A549 (cell line): ENCODE results near the gene UNC5CL. TPM values are rescaled to one million over a fixed set of nuclear protein-coding genes. Genes with fewer than 3 reads are reported as not detected.

ENCODE experiments used
- ATAC-seq, 2 experiments: fragments of 200-7000 bp in 1 of 2; fragments of >200 bp in 1 of 2; cut with Nextera tagmentation in 1 of 2; cut with Tn5 transposase in 1 of 2; 3 replicates each; pipeline versions ENCODE4 v1.8.0 to v1.9.1; 2018 to 2020; ENCODE audit warnings: mild to moderate bottlenecking in 1 of 2, moderate library complexity in 1 of 2
- CTCF ChIA-PET: fragments of 300-600 bp; sonication (Branson Sonifier 250); formaldehyde crosslinking; extraction: SDS; loops from one replicate; lab custom pipeline; 2021; ENCODE audit warnings: antibody characterized with exemption, inconsistent platforms; lab: Yijun Ruan, JAX
- POLR2A ChIA-PET: fragments of 350-600 bp; formaldehyde crosslinking; extraction: SDS; loops from one replicate; lab custom pipeline; 2021; ENCODE audit warnings: antibody characterized with exemption, inconsistent platforms; lab: Yijun Ruan, JAX
- DNase-seq, 2 experiments: peaks; one replicate each; pipeline versions ENCODE4 v3.0.0 to v3.0.0-alpha.2; 2011 to 2016; ENCODE audit warnings: low read depth in 1 of 2, low spot score in 1 of 2
- FAIRE-seq: peaks from 2 replicates; lab custom pipeline; 2011; peaks lifted over from hg19 to GRCh38; lab: Jason Lieb, UNC
- H3K27ac ChIP-seq, 2 experiments: fragments of >200 bp; sonication (Bioruptor Twin); formaldehyde crosslinking; 3 replicates each; pipeline ENCODE4 v1.5.1; 2016 to 2017
- H3K4me1 ChIP-seq: fragments of >200 bp; sonication (Bioruptor Twin); formaldehyde crosslinking; 3 replicates; pipeline ENCODE4 v1.6.1; 2016
- H3K4me2 ChIP-seq: fragments of >200 bp; sonication (Bioruptor Twin); formaldehyde crosslinking; 3 replicates; pipeline ENCODE4 v1.6.1; 2016
- H3K4me3 ChIP-seq: fragments of >200 bp; sonication (Bioruptor Twin); formaldehyde crosslinking; 3 replicates; pipeline ENCODE4 v1.5.1; 2016
- H3K9me3 ChIP-seq: fragments of >200 bp; sonication (Bioruptor Twin); formaldehyde crosslinking; 3 replicates; pipeline ENCODE4 v1.6.1; 2016
- BCL3 ChIP-seq: fragments of >200 bp; sonication (Bioruptor Twin); formaldehyde crosslinking; IDR thresholded peaks from 3 replicates; pipeline ENCODE4 v1.6.1; 2016
- BHLHE40 ChIP-seq: IDR thresholded peaks from 2 replicates; pipeline ENCODE4 v1.6.1; 2012; ENCODE audit warnings: low read depth, low read length, inconsistent platforms
- CHD4 ChIP-seq: fragments of 200-600 bp; sonication (generic); IDR thresholded peaks from 2 replicates; pipeline ENCODE4 v1.6.1; 2016; ENCODE audit warnings: antibody characterized with exemption, mild to moderate bottlenecking, borderline replicate concordance
- CTCF ChIP-seq: fragments of >200 bp; sonication (Bioruptor Twin); formaldehyde crosslinking; IDR thresholded peaks from 3 replicates; pipeline ENCODE4 v1.5.1; 2016
- EHF ChIP-seq: fragments of 250-450 bp; sonication (Bioruptor Pico); IDR thresholded peaks from 2 replicates; pipeline ENCODE4 v1.5.0; 2020; ENCODE audit warnings: mild to moderate bottlenecking
- GATA3 ChIP-seq: IDR thresholded peaks from 2 replicates; pipeline ENCODE4 v1.6.1; 2012; ENCODE audit warnings: borderline replicate concordance
- HES2 ChIP-seq: fragments of >200 bp; sonication (Bioruptor Twin); formaldehyde crosslinking; IDR thresholded peaks from 2 replicates; pipeline ENCODE4 v1.6.1; 2016
- HEYL ChIP-seq: fragments of 250-450 bp; sonication (Bioruptor Pico); IDR thresholded peaks from 2 replicates; pipeline ENCODE4 v1.8.0; 2021; ENCODE audit warnings: mild to moderate bottlenecking, moderate library complexity
- HMGXB4 ChIP-seq: fragments of 250-450 bp; sonication (Bioruptor Pico); IDR thresholded peaks from 2 replicates; pipeline ENCODE4 v1.5.0; 2021; ENCODE audit warnings: mild to moderate bottlenecking, moderate library complexity, borderline replicate concordance
- HOXA7 ChIP-seq: fragments of 250-450 bp; sonication (Bioruptor Pico); IDR thresholded peaks from 2 replicates; pipeline ENCODE4 v1.5.0; 2020; ENCODE audit warnings: mild to moderate bottlenecking, moderate library complexity
- JUN ChIP-seq, 2 experiments: fragments of >200 bp; sonication (Bioruptor Twin); formaldehyde crosslinking; IDR thresholded peaks; 2 replicates in 1 of 2; 3 replicates in 1 of 2; pipeline ENCODE4 v1.6.1; 2016 to 2017
- MAFK ChIP-seq: fragments of 450-650 bp; IDR thresholded peaks from 2 replicates; pipeline ENCODE4 v1.6.1; 2014; ENCODE audit not compliant: partially characterized antibody
- MAZ ChIP-seq: fragments of 150-350 bp; IDR thresholded peaks from 2 replicates; pipeline ENCODE4 v1.6.1; 2014; ENCODE audit warnings: antibody characterized with exemption, low read depth, low read length, borderline replicate concordance
- MYC ChIP-seq: IDR thresholded peaks from 2 replicates; pipeline ENCODE4 v1.6.1; 2012; ENCODE audit warnings: mild to moderate bottlenecking, inconsistent platforms, low read length, improper control_type of control experiment, borderline replicate concordance
- NFE2L2 ChIP-seq: fragments of 150-350 bp; conservative IDR thresholded peaks from 2 replicates; pipeline ENCODE4 v1.6.1; 2014; ENCODE audit warnings: low read length
- NPAS2 ChIP-seq: fragments of 250-450 bp; sonication (Bioruptor Pico); IDR thresholded peaks from 2 replicates; pipeline ENCODE4 v1.8.0; 2022; ENCODE audit warnings: mild to moderate bottlenecking, moderate library complexity, borderline replicate concordance
- NR3C1 ChIP-seq: fragments of >200 bp; sonication (Bioruptor Twin); formaldehyde crosslinking; IDR thresholded peaks from 3 replicates; pipeline ENCODE4 v1.6.1; 2017
- PBX3 ChIP-seq: IDR thresholded peaks from 2 replicates; pipeline ENCODE4 v1.6.1; 2012
- RAD21 ChIP-seq, 2 experiments: fragments of >200 bp in 1 of 2; sonication (Bioruptor Twin) in 1 of 2; formaldehyde crosslinking in 1 of 2; IDR thresholded peaks in 1 of 2; conservative IDR thresholded peaks in 1 of 2; 2 replicates in 1 of 2; 3 replicates in 1 of 2; pipeline ENCODE4 v1.6.1; 2012 to 2018; ENCODE audit warnings: inconsistent platforms in 1 of 2
- RARB ChIP-seq: fragments of 250-450 bp; sonication (Bioruptor Pico); IDR thresholded peaks from 2 replicates; pipeline ENCODE4 v1.8.0; 2021; ENCODE audit warnings: mild to moderate bottlenecking, moderate library complexity
- SMC3 ChIP-seq: fragments of >200 bp; sonication (Bioruptor Twin); formaldehyde crosslinking; IDR thresholded peaks from 3 replicates; pipeline ENCODE4 v1.6.1; 2018; ENCODE audit warnings: inconsistent platforms
- USF2 ChIP-seq: fragments of 450-650 bp; IDR thresholded peaks from 2 replicates; pipeline ENCODE4 v1.6.1; 2014; ENCODE audit warnings: antibody characterized with exemption
- ZC3H11A ChIP-seq: fragments of 450-650 bp; IDR thresholded peaks from 2 replicates; pipeline ENCODE4 v1.6.1; 2014; ENCODE audit warnings: antibody characterized with exemption, mild to moderate bottlenecking
- ZSCAN20 ChIP-seq: fragments of 250-450 bp; sonication (Bioruptor Pico); IDR thresholded peaks from 2 replicates; pipeline ENCODE4 v1.8.0; 2022; ENCODE audit warnings: mild to moderate bottlenecking, moderate library complexity
- WGBS: methylation state at CpG from one replicate; pipeline ENCODE4 v1.1.6; 2017; ENCODE audit errors: missing lambda C conversion rate; 5-methylcytosine and 5-hydroxymethylcytosine counted together
- polyA minus RNA-seq: library from RNA; depleted of rRNA, polyadenylated mRNA; stranded (reverse); fragments of >200 nt; gene quantifications from 2 replicates; pipeline ENCODE4 v1.2.3, GENCODE V29; 2011; rRNA and poly(A)+ RNA removed
- polyA plus RNA-seq, 4 experiments: library from polyadenylated mRNA; depleted of rRNA in 3 of 4; stranded (reverse); fragments of >200 nt; fragmentation: RNase III in 1 of 4; extraction: RNeasy Plus Mini Kit Qiagen cat#74134 plus additional on column Dnase treatment in 1 of 4; gene quantifications; 2 replicates in 3 of 4; 3 replicates in 1 of 4; pipeline ENCODE4 v1.2.3, GENCODE V29; 2011 to 2017

UNC5CL gene
- polyA plus RNA-seq (2011; rRNA removed) = 2.2 and 2.8 TPM in 2 replicates
- 1.2 and 1.5 TPM in 2 replicates for polyA plus RNA-seq (2012; cell fraction: cytosol; rRNA removed)
- 5.2 and 6.2 TPM in 2 replicates for polyA plus RNA-seq (2012; cell fraction: nucleus; rRNA removed)
- polyA plus RNA-seq (2017; fragmentation: RNase III; extraction: RNeasy Plus Mini Kit Qiagen cat#74134 plus additional on column Dnase treatment) = 0.79 to 1.2 TPM (median 1.1 TPM) in 3 replicates
- polyA minus RNA-seq = 1.2 and 1.3 TPM in 2 replicates

- peaks cover 51% of the 10 kb centered on the region for H3K4me1 ChIP-seq
- FAIRE-seq = no peak
Observed at GRCh38 chr6:41039060-41039998, at the start of gene UNC5CL. Gene UNC5CL, minus strand, starts transcription at chr6:41039221. Its CDS starts 4,147 bp downstream, at chr6:41035074.

GRCh38 chr6:41088451-41088850 is 49.4 kb upstream of the UNC5CL start:
- no peak for TF ChIP-seq ZSCAN20
- TF ChIP-seq MAFK = no peak
- TF ChIP-seq JUN (IDR thresholded peaks at IDR 0.05) = no peak
- no peak for TF ChIP-seq USF2
- no peak for TF ChIP-seq MAZ
- no peak for TF ChIP-seq RARB (CRISPR knock-in tag)
- TF ChIP-seq NPAS2 = no peak
- no peak for TF ChIP-seq BCL3
- TF ChIP-seq GATA3 = no peak
- no peak for TF ChIP-seq EHF (CRISPR knock-in tag)
- WGBS = 95% methylated on average over 4 of the region's 4 CpGs
- Histone ChIP-seq H3K4me3 (no peak overlapping the region), H3K27ac (no peak overlapping the region), H3K4me2 (no peak overlapping the region), H3K4me1 (no peaks in the 10 kb centered on the region), H3K9me3 (no peaks in the 10 kb centered on the region)
- DNase-seq (no peak), FAIRE-seq (no peak), ATAC-seq (no peak)
- ChIA-PET CTCF (interaction anchor here (0.6 kb wide), 2 partner anchors 733 to 1195 kb away, joined by 3 to 4 read pairs; no protein-coding TSS in a partner anchor), POLR2A (no interaction called here)

More at GRCh38 chr6:41039060-41039998, at the start of gene UNC5CL:
- Histone ChIP-seq H3K4me2 (peak within 1 kb of the TSS; percentile 77), H3K9me3 (no peaks in the 10 kb centered on the region), H3K27ac (peak within 1 kb of the TSS; percentile 84 to 91), H3K4me3 (peak within 1 kb of the TSS; percentile 15; the same call in 2 of the 3 replicates)
- 34% methylated on average over 10 of the region's 10 CpGs for WGBS
- TF ChIP-seq CTCF (peak; percentile 70), HES2 (no peak), MYC (no peak), HMGXB4 (no peak), GATA3 (no peak), HOXA7 (CRISPR knock-in tag) (no peak), SMC3 (peak; percentile 47; the same call in 2 of the 3 replicates), RAD21 (conservative IDR thresholded peaks at IDR 0.05 in 1 of 2, IDR thresholded peaks at IDR 0.05 in 1 of 2) (peak; percentile 48 to 63; a peak in 4 of 5 replicates), BHLHE40 (no peak), CHD4 (no peak), PBX3 (no peak), NFE2L2 (no peak), NR3C1 (no peak), ZC3H11A (no peak), HEYL (CRISPR knock-in tag) (no peak)
- DNase-seq = peak; percentile 46 to 64
- POLR2A ChIA-PET = no interaction called here
- CTCF ChIA-PET = interaction anchor here (0.7 to 2.3 kb wide), 19 partner anchors 9 to 716 kb away, joined by 3 to 9 read pairs (median 4); partner anchors contain the start of genes NFYA and OARD1
- ATAC-seq = peak; percentile 66 to 82
